Hepatocyte (in vitro differentiated cells): Measurements from ENCODE around the gene FMNL2. TPM values are rescaled to one million over a fixed set of nuclear protein-coding genes. Genes with fewer than 3 reads are reported as not detected.

ENCODE experiments used
- DNase-seq: peaks from one replicate; pipeline ENCODE4 v3.0.0-alpha.2; 2016; ENCODE audit warnings: low spot score
- H2AFZ ChIP-seq: fragments of 200-600 bp; sonication (generic); 2 replicates; pipeline ENCODE4 v1.6.0; 2016; ENCODE audit warnings: antibody characterized with exemption, mild to moderate bottlenecking
- H3K27ac ChIP-seq: fragments of 200-600 bp; sonication (generic); 2 replicates; pipeline ENCODE4 v1.5.1; 2016; ENCODE audit warnings: mild to moderate bottlenecking
- H3K27me3 ChIP-seq: fragments of 200-600 bp; sonication (generic); 2 replicates; pipeline ENCODE4 v1.6.1; 2016
- H3K36me3 ChIP-seq: fragments of 200-600 bp; sonication (generic); replicated peaks from 2 replicates; pipeline ENCODE4 v1.5.1; 2016; ENCODE audit warnings: low read depth; ENCODE audit not compliant: insufficient read depth
- H3K4me1 ChIP-seq: fragments of 200-600 bp; sonication (generic); 2 replicates; pipeline ENCODE4 v1.5.1; 2016; ENCODE audit warnings: mild to moderate bottlenecking, moderate library complexity; ENCODE audit not compliant: insufficient read depth
- H3K4me2 ChIP-seq: fragments of 200-600 bp; sonication (generic); 2 replicates; pipeline ENCODE4 v1.6.0; 2016
- H3K4me3 ChIP-seq: fragments of 200-600 bp; sonication (generic); 2 replicates; pipeline ENCODE4 v1.5.1; 2016; ENCODE audit warnings: mild to moderate bottlenecking
- H3K79me2 ChIP-seq: fragments of 200-600 bp; sonication (generic); 2 replicates; pipeline ENCODE4 v1.6.0; 2017; ENCODE audit warnings: mild to moderate bottlenecking
- H3K9me2 ChIP-seq: fragments of 200-600 bp; sonication (generic); replicated peaks from 2 replicates; pipeline ENCODE4 v1.6.0; 2017; ENCODE audit warnings: mild to moderate bottlenecking; ENCODE audit not compliant: insufficient read depth
- H3K9me3 ChIP-seq: fragments of 200-600 bp; sonication (generic); 2 replicates; pipeline ENCODE4 v1.5.1; 2016; ENCODE audit warnings: low read depth, mild to moderate bottlenecking
- H4K20me1 ChIP-seq: fragments of 200-600 bp; sonication (generic); 2 replicates; pipeline ENCODE4 v1.6.0; 2016; ENCODE audit warnings: mild to moderate bottlenecking; ENCODE audit not compliant: insufficient read depth, poor library complexity, severe bottlenecking
- CTCF ChIP-seq: fragments of 200-600 bp; sonication (generic); IDR thresholded peaks from 2 replicates; pipeline ENCODE4 v1.5.1; 2016; ENCODE audit warnings: antibody characterized with exemption, mild to moderate bottlenecking; ENCODE audit not compliant: poor library complexity
- EZH2 ChIP-seq: fragments of 200-600 bp; sonication (generic); IDR thresholded peaks from 2 replicates; pipeline ENCODE4 v1.6.1; 2016; ENCODE audit warnings: antibody characterized with exemption, mild to moderate bottlenecking, borderline replicate concordance
- EZH2phosphoT487 ChIP-seq: fragments of 200-600 bp; sonication (generic); IDR thresholded peaks from one replicate; pipeline ENCODE4 v1.6.1; 2018; ENCODE audit warnings: antibody characterized with exemption, mild to moderate bottlenecking, low read depth, moderate library complexity; ENCODE audit not compliant: unreplicated experiment, severe bottlenecking
- WGBS: methylation state at CpG from one replicate; pipeline ENCODE4 v1.1.6; 2016; ENCODE audit warnings: low lambda C conversion rate; ENCODE audit errors: missing lambda C conversion rate; 5-methylcytosine and 5-hydroxymethylcytosine counted together
- polyA plus RNA-seq: library from polyadenylated mRNA; unstranded; fragments of >200 nt; fragmentation: Nextera tagmentation; extraction: Ambion mirVana; gene quantifications from 2 replicates; pipeline ENCODE4 v1.2.1, GENCODE V29; 2016
- total RNA-seq: library from RNA; depleted of rRNA; stranded (reverse); fragments of >200 nt; gene quantifications from 2 replicates; pipeline ENCODE4 v1.2.3, GENCODE V29; 2014

FMNL2 gene
- total and polyA plus RNA-seq, 2 experiments from 2014 or later, result 11.7 to 53.6 TPM

GRCh38 chr2:152559008-152559407, 224.0 kb downstream of the FMNL2 start:
- Histone ChIP-seq H3K4me1 (no peaks in the 10 kb centered on the region), H3K36me3 (no peaks in the 10 kb centered on the region), H4K20me1 (no peaks in the 10 kb centered on the region), H3K9me2 (no peaks in the 10 kb centered on the region), H3K4me2 (no peak overlapping the region), H3K79me2 (no peaks in the 10 kb centered on the region), H3K27ac (no peak overlapping the region), H2AFZ (no peak overlapping the region), H3K27me3 (no peaks in the 10 kb centered on the region), H3K4me3 (no peak overlapping the region), H3K9me3 (no peaks in the 10 kb centered on the region)
- whole genome bisulfite sequencing, result 82% methylated on average over 4 of the region's 4 CpGs
- no peak for DNase-seq
- TF ChIP-seq EZH2phosphoT487, result no peak
- no peak for TF ChIP-seq CTCF
- no peak for TF ChIP-seq EZH2

- H3K79me2 ChIP-seq, result peaks cover 3% of the 10 kb centered on the region
- no peak overlapping the region for H3K4me3 ChIP-seq
- H3K9me2 ChIP-seq, result no peaks in the 10 kb centered on the region
- DNase-seq, result no peak
- H2AFZ ChIP-seq, result no peak overlapping the region
- H3K9me3 ChIP-seq, result no peaks in the 10 kb centered on the region
- H3K4me1 ChIP-seq, result no peaks in the 10 kb centered on the region
- TF ChIP-seq EZH2, result no peak
- no peak for TF ChIP-seq CTCF
- TF ChIP-seq EZH2phosphoT487, result no peak
- H3K27ac ChIP-seq, result no peak overlapping the region
- H3K36me3 ChIP-seq, result no peaks in the 10 kb centered on the region
- H3K27me3 ChIP-seq, result no peaks in the 10 kb centered on the region
- H3K4me2 ChIP-seq, result no peak overlapping the region
- no peaks in the 10 kb centered on the region for H4K20me1 ChIP-seq
Measured at GRCh38 chr2:152560166-152560565, 225.2 kb downstream of the FMNL2 start.

GRCh38 chr2:152560873-152561595, 226.1 kb downstream of the FMNL2 start:
- H2AFZ ChIP-seq, result no peak overlapping the region
- H3K9me3 ChIP-seq, result no peaks in the 10 kb centered on the region
- no peak overlapping the region for H3K27ac ChIP-seq
- no peak for DNase-seq
- H3K9me2 ChIP-seq, result no peaks in the 10 kb centered on the region
- H3K4me1 ChIP-seq, result no peaks in the 10 kb centered on the region
- TF ChIP-seq EZH2, result no peak
- TF ChIP-seq CTCF, result no peak
- no peak for TF ChIP-seq EZH2phosphoT487
- no peaks in the 10 kb centered on the region for H3K36me3 ChIP-seq
- no peak overlapping the region for H3K4me3 ChIP-seq
- H3K79me2 ChIP-seq, result peaks cover 3% of the 10 kb centered on the region
- H4K20me1 ChIP-seq, result no peaks in the 10 kb centered on the region
- H3K4me2 ChIP-seq, result no peak overlapping the region
- H3K27me3 ChIP-seq, result no peaks in the 10 kb centered on the region
- WGBS, result 85% methylated on average over 6 of the region's 6 CpGs
